ENCODE results near the gene ACKR3. TPM values are rescaled to one million over a fixed set of nuclear protein-coding genes. Genes with fewer than 3 reads are reported as not detected.

The ACKR3 gene
- total and polyA plus RNA-seq, 4 experiments from 2014 or later, result 3.7 to 4.5 (median 4.2) TPM

DNA sequence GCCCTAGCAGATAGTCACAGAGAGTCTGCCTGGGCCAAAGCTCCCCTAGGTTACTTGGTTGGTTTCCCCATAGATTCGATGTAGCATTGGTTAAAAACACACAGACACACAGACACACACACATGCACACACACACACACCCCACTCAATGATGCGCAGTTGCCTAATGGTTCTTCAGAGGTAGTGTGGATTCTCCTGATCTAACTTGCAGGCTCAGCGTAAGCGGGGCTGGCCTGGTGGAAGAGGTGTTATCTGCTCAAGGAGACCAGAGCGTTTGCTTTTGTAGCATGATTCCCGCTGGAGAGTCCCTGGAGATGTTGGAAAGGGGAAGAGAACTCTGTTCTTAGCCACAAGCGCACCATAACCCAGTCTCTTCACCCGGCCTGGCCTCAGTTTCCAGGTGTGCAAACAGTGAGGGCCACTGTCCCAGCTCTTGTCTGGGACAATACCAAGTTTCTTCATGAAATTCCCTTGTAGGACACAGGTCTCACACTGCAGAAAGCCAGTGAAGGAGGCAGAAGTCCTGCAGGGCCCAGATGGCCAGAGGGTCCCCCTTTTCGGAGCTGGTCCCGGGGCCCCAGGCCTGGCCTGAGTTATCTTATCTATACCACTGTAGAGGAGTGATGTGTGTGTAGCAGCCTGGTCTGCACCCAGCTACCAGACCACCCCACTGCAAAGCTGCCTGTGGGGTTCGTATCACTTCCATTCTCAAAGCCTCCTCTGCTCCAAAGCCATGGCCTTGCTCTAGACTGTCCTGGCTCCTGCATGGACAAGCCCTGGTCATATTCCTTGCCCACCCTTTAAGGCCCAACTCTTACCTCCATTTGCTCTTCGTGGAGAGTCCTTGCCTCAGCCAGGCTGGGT is 3.7 kb downstream of the ACKR3 start:
- DNase-seq, result no peak
- no peaks in the 10 kb centered on the region for H3K9me3 Mint-ChIP-seq
- H3K27me3 ChIP-seq (ENCODE audit: insufficient read depth, low read length), result no peaks in the 10 kb centered on the region
- ChIA-PET POLR2A (ENCODE audit: partially characterized antibody) (no interaction called here), CTCF (ENCODE audit: partially characterized antibody) (interaction anchor here (10.1 kb wide), 1 partner anchor 62 kb away, joined by 410 read pairs; a partner anchor contains a TSS)
- no peaks in the 10 kb centered on the region for H3K9me3 ChIP-seq (ENCODE audit: control insufficient read depth in 1 of 2, low read length in 2 of 2)
- H3K36me3 ChIP-seq (ENCODE audit: insufficient read depth, low read length), result no peaks in the 10 kb centered on the region
- intact Hi-C loops (cut with micrococcal nuclease), result no loop called here
- H3K4me3 Mint-ChIP-seq, result no peak overlapping the region
- peak overlapping the region in 1 of 7 donors; percentile 42 for H3K27ac Mint-ChIP-seq
- H3K4me1 Mint-ChIP-seq, result peaks cover 13 to 23% (median 15%) of the 10 kb centered on the region in 4 donors
- no peak overlapping the region for H3K27ac ChIP-seq (ENCODE audit: low read depth, low read length)
- no peaks in the 10 kb centered on the region for H3K27me3 Mint-ChIP-seq
- H3K36me3 Mint-ChIP-seq, result peaks cover 4 to 17% of the 10 kb centered on the region in 2 donors
- no peak overlapping the region for H3K4me3 ChIP-seq (ENCODE audit: low read length in 2 of 2)
- H3K4me1 ChIP-seq (ENCODE audit: insufficient read depth, low read length), result peaks cover 20% of the 10 kb centered on the region

- H3K36me3 ChIP-seq (ENCODE audit: insufficient read depth, low read length), result no peaks in the 10 kb centered on the region
- DNase-seq, result no peak
- intact Hi-C loops (cut with micrococcal nuclease), result no loop called here
- Mint-ChIP-seq H3K9me3 (no peaks in the 10 kb centered on the region), H3K27ac (peak overlapping the region in 1 of 7 donors; percentile 36), H3K27me3 (no peaks in the 10 kb centered on the region), H3K36me3 (peaks cover 4 to 17% of the 10 kb centered on the region in 2 donors), H3K4me3 (no peak overlapping the region), H3K4me1 (peaks cover 9 to 17% (median 11%) of the 10 kb centered on the region in 4 donors)
- H3K27me3 ChIP-seq (ENCODE audit: insufficient read depth, low read length), result no peaks in the 10 kb centered on the region
- POLR2A ChIA-PET (ENCODE audit: partially characterized antibody), result no interaction called here
- no peaks in the 10 kb centered on the region for H3K9me3 ChIP-seq (ENCODE audit: control insufficient read depth in 1 of 2, low read length in 2 of 2)
- CTCF ChIA-PET (ENCODE audit: partially characterized antibody), result interaction anchor here (10.1 kb wide), 1 partner anchor 63 kb away, joined by 410 read pairs; a partner anchor contains a TSS
- H3K4me1 ChIP-seq (ENCODE audit: insufficient read depth, low read length), result peaks cover 13% of the 10 kb centered on the region
- no peak overlapping the region for H3K27ac ChIP-seq (ENCODE audit: low read depth, low read length)
- no peak overlapping the region for H3K4me3 ChIP-seq (ENCODE audit: low read length in 2 of 2)
These were observed 4.4 kb downstream of the ACKR3 start for GRCh38 chr2:236574000-236574399.

GRCh38 chr2:236574424-236575145 is 5.0 kb downstream of the ACKR3 start:
- ChIA-PET CTCF (ENCODE audit: partially characterized antibody) (interaction anchor here (10.1 kb wide), 1 partner anchor 63 kb away, joined by 410 read pairs; a partner anchor contains a TSS), POLR2A (ENCODE audit: partially characterized antibody) (no interaction called here)
- no peaks in the 10 kb centered on the region for H3K9me3 Mint-ChIP-seq
- H3K4me1 Mint-ChIP-seq, result peaks cover 3 to 11% (median 5%) of the 10 kb centered on the region in 4 donors
- Histone ChIP-seq H3K9me3 (ENCODE audit: control insufficient read depth in 1 of 2, low read length in 2 of 2) (no peaks in the 10 kb centered on the region), H3K4me1 (ENCODE audit: insufficient read depth, low read length) (peaks cover 7% of the 10 kb centered on the region), H3K4me3 (ENCODE audit: low read length in 2 of 2) (no peak overlapping the region), H3K27me3 (ENCODE audit: insufficient read depth, low read length) (no peaks in the 10 kb centered on the region), H3K27ac (ENCODE audit: low read depth, low read length) (no peak overlapping the region), H3K36me3 (ENCODE audit: insufficient read depth, low read length) (no peaks in the 10 kb centered on the region)
- H3K36me3 Mint-ChIP-seq, result peaks cover 4 to 16% of the 10 kb centered on the region in 2 donors
- H3K4me3 Mint-ChIP-seq, result no peak overlapping the region
- intact Hi-C loops (cut with micrococcal nuclease), result no loop called here
- no peaks in the 10 kb centered on the region for H3K27me3 Mint-ChIP-seq
- DNase-seq, result no peak
- peak overlapping the region in 1 of 7 donors; percentile 36 for H3K27ac Mint-ChIP-seq

DNA sequence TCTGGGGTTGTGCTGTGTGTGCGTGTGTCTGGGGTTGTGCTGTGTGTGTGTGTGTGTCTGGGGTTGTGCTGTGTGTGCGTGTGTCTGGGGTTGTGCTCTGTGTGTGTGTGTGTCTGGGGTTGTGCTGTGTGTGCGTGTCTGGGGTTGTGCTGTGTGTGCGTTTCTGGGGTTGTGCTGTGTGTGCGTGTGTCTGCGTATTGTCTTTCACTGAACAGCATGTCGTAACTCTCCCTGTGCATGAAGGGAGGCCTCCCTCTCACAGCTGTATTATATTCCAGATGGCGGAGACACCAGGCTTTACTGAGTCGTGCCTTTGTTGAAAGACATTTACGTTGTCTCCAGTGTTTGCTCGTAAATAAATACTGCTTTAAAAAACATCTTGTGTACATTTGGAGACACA is 5.9 kb downstream of the ACKR3 start:
- peaks cover 9 to 22% of the 10 kb centered on the region in 2 donors for H3K36me3 Mint-ChIP-seq

DNA sequence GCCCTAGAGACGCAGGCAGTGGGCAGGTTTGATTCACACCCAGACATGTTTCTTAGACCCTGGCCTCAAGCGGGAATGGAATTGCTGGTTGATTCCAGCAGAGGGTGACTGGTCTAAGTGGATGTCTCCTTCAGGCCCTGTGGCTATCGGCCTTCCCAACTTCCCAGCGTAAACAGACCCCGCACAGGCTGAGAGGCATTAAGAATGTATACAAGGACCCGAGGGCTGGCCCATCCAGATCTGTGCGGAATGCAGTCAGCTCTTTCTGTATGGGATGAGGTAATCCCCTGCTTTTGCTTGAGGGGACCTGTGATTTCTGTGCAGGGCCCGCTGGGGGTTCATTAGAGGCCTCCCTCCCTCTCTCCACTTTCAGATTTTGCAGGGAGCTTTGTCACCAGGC is 6.5 kb downstream of the ACKR3 start:
- Mint-ChIP-seq H3K4me1 (peaks cover 0 to 5% (median under 1%) of the 10 kb centered on the region in 4 donors), H3K4me3 (no peak overlapping the region), H3K27ac (no peak overlapping the region), H3K36me3 (peaks cover 14 to 28% of the 10 kb centered on the region in 2 donors), H3K27me3 (no peaks in the 10 kb centered on the region), H3K9me3 (no peaks in the 10 kb centered on the region)
- CTCF ChIA-PET (ENCODE audit: partially characterized antibody), result interaction anchor here (0.9 to 4.2 kb wide), 3 partner anchors 14 to 223 kb away, joined by 3 to 26 read pairs (median 3); no protein-coding TSS in a partner anchor
- intact Hi-C loops (cut with micrococcal nuclease), result no loop called here
- H3K9me3 ChIP-seq (ENCODE audit: control insufficient read depth in 1 of 2, low read length in 2 of 2), result no peaks in the 10 kb centered on the region
- peaks cover 9% of the 10 kb centered on the region for H3K36me3 ChIP-seq (ENCODE audit: insufficient read depth, low read length)
- DNase-seq, result no peak
- no peaks in the 10 kb centered on the region for H3K27me3 ChIP-seq (ENCODE audit: insufficient read depth, low read length)
- POLR2A ChIA-PET (ENCODE audit: partially characterized antibody), result no interaction called here
- H3K4me1 ChIP-seq (ENCODE audit: insufficient read depth, low read length), result no peaks in the 10 kb centered on the region
- no peak overlapping the region for H3K4me3 ChIP-seq (ENCODE audit: low read length in 2 of 2)
- no peak overlapping the region for H3K27ac ChIP-seq (ENCODE audit: low read depth, low read length)

More for the DNA sequence above, 5.9 kb downstream of the ACKR3 start:
- intact Hi-C loops (cut with micrococcal nuclease), result no loop called here
- no peaks in the 10 kb centered on the region for H3K4me1 ChIP-seq (ENCODE audit: insufficient read depth, low read length)
- no peak overlapping the region for H3K27ac ChIP-seq (ENCODE audit: low read depth, low read length)
- no peaks in the 10 kb centered on the region for H3K9me3 Mint-ChIP-seq
- no peak for DNase-seq
- no peak overlapping the region for H3K27ac Mint-ChIP-seq
- H3K4me1 Mint-ChIP-seq, result peaks cover 0 to 7% (median 1%) of the 10 kb centered on the region in 4 donors
- H3K27me3 Mint-ChIP-seq, result no peaks in the 10 kb centered on the region
- H3K4me3 Mint-ChIP-seq, result no peak overlapping the region
- CTCF ChIA-PET (ENCODE audit: partially characterized antibody), result no interaction called here
- H3K36me3 ChIP-seq (ENCODE audit: insufficient read depth, low read length), result peaks cover 4% of the 10 kb centered on the region
- no peaks in the 10 kb centered on the region for H3K27me3 ChIP-seq (ENCODE audit: insufficient read depth, low read length)
- no peak overlapping the region for H3K4me3 ChIP-seq (ENCODE audit: low read length in 2 of 2)
- no peaks in the 10 kb centered on the region for H3K9me3 ChIP-seq (ENCODE audit: control insufficient read depth in 1 of 2, low read length in 2 of 2)
- POLR2A ChIA-PET (ENCODE audit: partially characterized antibody), result no interaction called here

- CTCF ChIA-PET (ENCODE audit: partially characterized antibody), result interaction anchor here (0.9 to 4.2 kb wide), 3 partner anchors 13 to 223 kb away, joined by 3 to 26 read pairs (median 3); no protein-coding TSS in a partner anchor
These were observed 7.3 kb downstream of the ACKR3 start for GRCh38 chr2:236576953-236577352.

More at GRCh38 chr2:236576953-236577352, 7.3 kb downstream of the ACKR3 start:
- H3K36me3 ChIP-seq (ENCODE audit: insufficient read depth, low read length), result peaks cover 9% of the 10 kb centered on the region
- no peak overlapping the region for H3K4me3 ChIP-seq (ENCODE audit: low read length in 2 of 2)
- intact Hi-C loops (cut with micrococcal nuclease), result no loop called here
- peak overlapping the region in 2 of 7 donors; percentile 48 to 72 for H3K27ac Mint-ChIP-seq
- H3K4me1 Mint-ChIP-seq, result peaks cover 0 to 4% (median 0%) of the 10 kb centered on the region in 4 donors
- DNase-seq, result no peak
- H3K9me3 Mint-ChIP-seq, result no peaks in the 10 kb centered on the region
- no peaks in the 10 kb centered on the region for H3K4me1 ChIP-seq (ENCODE audit: insufficient read depth, low read length)
- no peak overlapping the region for H3K4me3 Mint-ChIP-seq
- H3K27me3 ChIP-seq (ENCODE audit: insufficient read depth, low read length), result no peaks in the 10 kb centered on the region
- H3K36me3 Mint-ChIP-seq, result peaks cover 20 to 32% of the 10 kb centered on the region in 2 donors
- no peaks in the 10 kb centered on the region for H3K9me3 ChIP-seq (ENCODE audit: control insufficient read depth in 1 of 2, low read length in 2 of 2)
- POLR2A ChIA-PET (ENCODE audit: partially characterized antibody), result no interaction called here
- no peak overlapping the region for H3K27ac ChIP-seq (ENCODE audit: low read depth, low read length)
- H3K27me3 Mint-ChIP-seq, result no peaks in the 10 kb centered on the region

Measured in CD4-positive, alpha-beta memory T cell (primary cell).